Measurements from ENCODE around the gene LRRC28.

- TF ChIP-seq CTCF (IDR thresholded peaks at IDR 0.05; ENCODE audit: low read depth, low read length), result no peak
- TF ChIP-seq EZH2phosphoT487 (IDR thresholded peaks at IDR 0.05; ENCODE audit: low read depth), result no peak
Observed at GRCh38 chr15:99209326-99209725, 42.0 kb upstream of the LRRC28 start.

Measured in OCI-LY3 (cell line).